ENCODE measurements around the gene SLC4A5. TPM values are rescaled to one million over a fixed set of nuclear protein-coding genes. Genes with fewer than 3 reads are reported as not detected.

SLC4A5 gene
- total RNA-seq, 1 experiment from 2014 or later = 0.08 TPM

GRCh38 chr2:74375838-74376237 is 32.6 kb upstream of the SLC4A5 start:
- Histone ChIP-seq H3K4me1 (no peaks in the 10 kb centered on the region; the same call in 1 of the 2 replicates), H3K27ac (no peak overlapping the region), H3K36me3 (peaks cover 9% of the 10 kb centered on the region), H3K9me3 (replicated peaks) (no peaks in the 10 kb centered on the region), H3K27me3 (no peaks in the 10 kb centered on the region), H3K4me3 (no peak overlapping the region)
- DNase-seq = no peak

GRCh38 chr2:74374509-74375205 is 31.4 kb upstream of the SLC4A5 start:
- no peak for DNase-seq
- H3K36me3 ChIP-seq = peaks cover 17% of the 10 kb centered on the region
- no peak overlapping the region for H3K27ac ChIP-seq
- H3K4me1 ChIP-seq = no peaks in the 10 kb centered on the region
- H3K4me3 ChIP-seq = no peak overlapping the region
- H3K27me3 ChIP-seq = no peaks in the 10 kb centered on the region
- H3K9me3 ChIP-seq (replicated peaks) = no peaks in the 10 kb centered on the region

GRCh38 chr2:74373985-74374384 is 30.8 kb upstream of the SLC4A5 start:
- no peak for DNase-seq
- H3K4me1 ChIP-seq = no peaks in the 10 kb centered on the region
- H3K27ac ChIP-seq = no peak overlapping the region
- no peaks in the 10 kb centered on the region for H3K9me3 ChIP-seq (replicated peaks)
- peaks cover 22% of the 10 kb centered on the region for H3K36me3 ChIP-seq
- H3K27me3 ChIP-seq = no peaks in the 10 kb centered on the region
- H3K4me3 ChIP-seq = no peak overlapping the region

DNA sequence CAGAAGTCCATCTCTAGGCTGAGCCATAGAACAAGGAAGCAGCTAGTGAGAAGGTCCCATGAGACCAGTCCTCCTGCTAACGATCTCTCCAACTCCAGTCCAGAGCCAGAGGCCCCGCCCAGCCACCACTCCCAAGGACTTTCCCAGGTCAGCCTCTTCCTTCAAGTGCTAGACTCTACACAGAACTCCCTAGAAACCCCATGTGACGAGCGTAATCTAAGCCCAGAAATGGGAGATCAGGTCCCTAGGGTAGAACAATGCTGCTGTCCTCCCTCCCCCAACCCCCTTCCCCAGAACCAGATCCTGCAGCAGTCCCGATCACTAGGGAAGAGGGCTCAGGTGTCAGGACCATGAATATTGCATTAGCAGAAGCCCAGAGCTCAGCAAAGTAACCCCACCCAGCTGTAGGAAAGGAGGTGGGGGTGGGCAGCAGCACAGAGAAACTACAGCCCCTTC is 30.0 kb upstream of the SLC4A5 start:
- Histone ChIP-seq H3K4me3 (no peak overlapping the region), H3K4me1 (no peaks in the 10 kb centered on the region), H3K27me3 (no peaks in the 10 kb centered on the region), H3K27ac (no peak overlapping the region), H3K9me3 (replicated peaks) (no peaks in the 10 kb centered on the region), H3K36me3 (peaks cover 30% of the 10 kb centered on the region)
- peak in 1 of 2 experiments; percentile 22 for DNase-seq

DNA sequence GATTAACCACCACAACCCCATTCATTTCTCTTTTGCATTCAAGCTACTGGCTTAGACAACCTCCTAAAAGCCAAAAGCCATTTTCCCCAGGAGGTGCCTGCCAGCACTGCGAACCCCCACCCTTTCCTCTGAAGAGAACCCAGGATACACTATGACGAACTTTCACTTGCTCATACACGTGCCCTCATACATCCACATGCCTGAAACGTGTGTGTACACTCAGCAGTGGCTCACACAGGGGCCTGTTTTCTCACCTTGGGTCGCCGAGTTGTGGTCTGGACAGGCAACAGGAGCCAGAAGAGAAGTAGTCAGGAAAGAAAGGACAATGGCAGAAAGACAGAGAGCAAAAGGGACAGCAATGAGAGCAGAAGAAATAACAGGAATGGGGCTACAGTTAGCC is 29.5 kb upstream of the SLC4A5 start:
- no peak for DNase-seq
- Histone ChIP-seq H3K4me3 (no peak overlapping the region), H3K27me3 (no peaks in the 10 kb centered on the region), H3K4me1 (no peaks in the 10 kb centered on the region), H3K9me3 (replicated peaks) (no peaks in the 10 kb centered on the region), H3K27ac (no peak overlapping the region), H3K36me3 (peaks cover 34% of the 10 kb centered on the region)

- no peak for DNase-seq
- Histone ChIP-seq H3K36me3 (peaks cover 38% of the 10 kb centered on the region), H3K27ac (no peak overlapping the region), H3K27me3 (no peaks in the 10 kb centered on the region), H3K9me3 (replicated peaks) (no peaks in the 10 kb centered on the region), H3K4me1 (no peaks in the 10 kb centered on the region), H3K4me3 (no peak overlapping the region)
Observed at GRCh38 chr2:74371421-74371820, 28.2 kb upstream of the SLC4A5 start.

- Histone ChIP-seq H3K9me3 (replicated peaks) (no peaks in the 10 kb centered on the region), H3K27me3 (no peaks in the 10 kb centered on the region), H3K4me1 (no peaks in the 10 kb centered on the region), H3K36me3 (peaks cover 47% of the 10 kb centered on the region), H3K4me3 (no peak overlapping the region), H3K27ac (no peak overlapping the region)
- no peak for DNase-seq
Observed at GRCh38 chr2:74369976-74370375, 26.8 kb upstream of the SLC4A5 start.

GRCh38 chr2:74368499-74368898 is 25.3 kb upstream of the SLC4A5 start:
- Histone ChIP-seq H3K27me3 (no peaks in the 10 kb centered on the region), H3K36me3 (peaks cover 59% of the 10 kb centered on the region), H3K9me3 (replicated peaks) (no peaks in the 10 kb centered on the region), H3K4me3 (no peak overlapping the region), H3K4me1 (no peaks in the 10 kb centered on the region), H3K27ac (no peak overlapping the region)
- DNase-seq = no peak

DNA sequence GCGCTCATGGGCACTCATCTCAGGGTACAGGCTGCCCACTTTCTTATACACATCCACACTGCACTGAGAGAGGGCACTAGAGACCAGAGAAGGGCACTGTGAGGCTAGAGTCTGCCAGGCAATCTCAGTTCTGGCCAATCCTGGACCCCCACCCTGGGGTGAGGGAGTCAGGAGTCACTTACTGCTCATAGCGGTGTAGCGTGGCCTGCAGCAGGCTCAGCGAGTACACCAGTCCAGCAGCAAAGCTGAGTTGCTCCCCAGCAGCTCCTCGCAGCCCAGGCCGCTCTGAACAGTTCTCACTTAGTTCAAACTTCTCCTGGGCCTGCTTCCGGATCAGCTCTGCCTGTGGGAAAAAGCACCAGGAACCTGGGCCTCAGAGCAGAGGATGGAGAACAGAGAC is 24.6 kb upstream of the SLC4A5 start:
- H3K27me3 ChIP-seq = no peaks in the 10 kb centered on the region
- DNase-seq = no peak
- no peak overlapping the region for H3K27ac ChIP-seq
- H3K4me1 ChIP-seq = no peaks in the 10 kb centered on the region
- no peaks in the 10 kb centered on the region for H3K9me3 ChIP-seq (replicated peaks)
- H3K4me3 ChIP-seq = no peak overlapping the region
- peaks cover 63% of the 10 kb centered on the region for H3K36me3 ChIP-seq

GRCh38 chr2:74366036-74366435 is 22.8 kb upstream of the SLC4A5 start:
- no peak overlapping the region for H3K4me3 ChIP-seq
- no peak for DNase-seq
- peaks cover 69% of the 10 kb centered on the region for H3K36me3 ChIP-seq
- H3K4me1 ChIP-seq = no peaks in the 10 kb centered on the region
- H3K9me3 ChIP-seq (replicated peaks) = no peaks in the 10 kb centered on the region
- H3K27me3 ChIP-seq = no peaks in the 10 kb centered on the region
- no peak overlapping the region for H3K27ac ChIP-seq

DNA sequence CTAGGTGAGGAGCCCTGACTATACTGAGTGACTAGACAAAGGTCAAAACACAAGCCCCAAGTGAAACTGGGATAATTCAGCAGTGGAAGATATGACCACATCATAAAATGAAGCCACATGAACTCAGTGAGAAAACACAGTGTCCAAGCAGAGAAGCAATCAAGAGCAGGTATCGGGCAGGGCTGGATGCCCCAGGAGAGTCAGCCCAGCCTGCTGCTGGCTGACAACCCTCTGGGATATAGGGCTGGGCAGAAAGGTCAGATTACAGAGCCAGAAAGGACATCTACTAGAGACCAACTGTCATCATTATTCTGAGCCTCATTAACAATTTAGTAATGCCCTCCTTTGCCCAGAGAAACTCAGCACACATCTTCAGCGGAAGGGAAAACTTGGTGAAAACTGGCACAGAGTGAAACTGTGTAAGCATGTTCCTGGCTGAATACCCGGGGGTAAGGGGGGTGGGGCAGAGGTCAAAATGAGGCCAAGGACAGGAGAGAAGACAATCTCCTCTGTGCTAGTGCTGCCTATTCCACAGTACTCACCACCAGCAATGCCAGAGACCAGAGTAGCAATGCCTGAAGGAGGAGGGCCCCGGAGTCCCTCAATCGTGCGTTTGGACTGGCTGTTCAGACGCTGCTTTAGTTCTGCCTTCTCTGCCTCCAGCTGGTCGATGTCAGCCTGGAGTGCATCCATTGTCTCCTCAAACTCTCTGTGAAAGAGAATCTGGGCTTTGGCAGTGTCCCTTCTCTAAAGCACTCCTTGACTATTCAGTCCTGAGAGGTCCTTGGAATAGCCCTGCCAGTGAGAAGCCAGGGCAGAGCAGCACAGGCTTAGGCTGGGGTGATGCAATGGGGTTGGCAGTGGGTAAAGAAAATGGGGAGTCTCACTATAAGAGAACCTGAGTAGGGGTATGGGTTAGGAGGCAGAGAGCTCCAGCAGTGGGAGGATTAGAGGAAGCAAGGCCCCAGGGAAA is 21.6 kb upstream of the SLC4A5 start:
- no peak overlapping the region for H3K27ac ChIP-seq
- no peaks in the 10 kb centered on the region for H3K27me3 ChIP-seq
- no peaks in the 10 kb centered on the region for H3K9me3 ChIP-seq (replicated peaks)
- H3K36me3 ChIP-seq = peaks cover 63% of the 10 kb centered on the region
- no peak overlapping the region for H3K4me3 ChIP-seq
- no peaks in the 10 kb centered on the region for H3K4me1 ChIP-seq
- DNase-seq = no peak

DNA sequence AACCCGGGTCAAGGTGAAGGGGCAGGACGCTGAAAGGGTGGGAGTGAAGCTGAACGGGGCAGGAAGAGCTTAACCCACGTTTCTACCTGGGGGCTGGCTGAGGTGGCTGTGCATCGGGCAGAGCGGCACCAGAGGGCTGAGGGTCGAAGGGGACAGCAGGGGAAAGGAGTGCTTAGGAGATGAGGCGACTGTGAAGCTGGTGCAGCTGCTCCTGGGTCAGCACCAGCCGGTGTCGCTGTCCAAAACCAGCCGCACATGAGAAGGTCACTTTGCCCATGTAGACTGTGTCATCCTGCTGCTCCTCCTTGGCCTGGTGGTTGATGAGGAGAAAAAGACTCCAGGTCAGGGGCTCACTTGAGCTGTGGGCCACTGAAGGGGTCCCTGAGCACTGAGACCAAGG is 18.1 kb upstream of the SLC4A5 start:
- Histone ChIP-seq H3K27ac (no peak overlapping the region), H3K9me3 (replicated peaks) (no peaks in the 10 kb centered on the region), H3K36me3 (peaks cover 36% of the 10 kb centered on the region), H3K27me3 (no peaks in the 10 kb centered on the region), H3K4me3 (no peak overlapping the region), H3K4me1 (no peaks in the 10 kb centered on the region)
- no peak for DNase-seq

GRCh38 chr2:74357627-74358026 is 14.4 kb upstream of the SLC4A5 start:
- no peaks in the 10 kb centered on the region for H3K27me3 ChIP-seq
- H3K36me3 ChIP-seq = peaks cover 10% of the 10 kb centered on the region
- no peak overlapping the region for H3K27ac ChIP-seq
- no peaks in the 10 kb centered on the region for H3K4me1 ChIP-seq
- no peaks in the 10 kb centered on the region for H3K9me3 ChIP-seq (replicated peaks)
- H3K4me3 ChIP-seq = no peak overlapping the region
- no peak for DNase-seq

DNA sequence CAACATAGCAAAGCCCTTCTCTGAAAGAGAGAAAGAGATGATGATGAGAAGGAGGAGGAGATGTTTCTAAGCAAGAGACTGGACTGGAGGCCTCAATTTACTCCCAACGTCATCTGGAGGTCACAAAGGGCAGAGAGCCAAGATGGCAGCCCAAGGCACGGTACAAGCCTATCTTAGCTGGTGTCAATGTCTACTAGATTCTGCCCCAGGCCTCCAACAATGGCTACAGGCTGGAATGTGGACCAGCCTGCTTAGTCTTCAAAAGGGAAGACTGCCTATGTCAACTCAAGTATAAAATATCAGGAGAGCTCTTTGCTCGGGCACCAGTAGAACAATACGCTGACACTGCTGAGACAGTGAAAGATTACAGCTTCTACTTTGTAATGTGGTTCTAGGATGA is 6.7 kb upstream of the SLC4A5 start:
- H3K27ac ChIP-seq = no peak overlapping the region
- DNase-seq = no peak
- no peaks in the 10 kb centered on the region for H3K36me3 ChIP-seq
- no peaks in the 10 kb centered on the region for H3K9me3 ChIP-seq (replicated peaks)
- no peak overlapping the region for H3K4me3 ChIP-seq
- H3K4me1 ChIP-seq = no peaks in the 10 kb centered on the region
- H3K27me3 ChIP-seq = peaks cover 7% of the 10 kb centered on the region; the same call in 1 of the 2 replicates

DNA sequence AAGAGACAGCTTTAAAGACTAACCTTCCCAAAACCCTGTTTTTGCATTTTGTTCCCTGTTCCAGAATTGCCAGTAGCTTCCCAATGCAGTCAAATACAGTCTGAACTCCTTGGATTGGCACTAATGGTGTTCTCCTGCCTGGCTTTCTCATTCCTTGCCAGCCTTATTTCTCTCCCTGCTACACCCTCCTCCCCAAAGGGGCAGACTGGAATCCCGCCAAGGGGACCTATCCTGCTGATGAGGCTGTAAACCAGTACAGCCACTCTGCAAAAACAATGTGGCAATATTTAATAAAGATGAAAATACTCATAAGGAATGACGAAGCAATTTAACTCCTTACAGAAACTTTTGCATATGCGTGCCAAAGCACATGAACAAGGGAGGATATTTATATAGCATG is 4.5 kb upstream of the SLC4A5 start:
- DNase-seq = no peak
- no peak overlapping the region for H3K27ac ChIP-seq
- H3K27me3 ChIP-seq = peaks cover 7% of the 10 kb centered on the region; the same call in 1 of the 2 replicates
- no peaks in the 10 kb centered on the region for H3K9me3 ChIP-seq (replicated peaks)
- H3K36me3 ChIP-seq = no peaks in the 10 kb centered on the region
- H3K4me1 ChIP-seq = no peaks in the 10 kb centered on the region
- no peak overlapping the region for H3K4me3 ChIP-seq

All from SJCRH30 (cell line).